ENCODE measurements around the gene TIAM1.

DNA sequence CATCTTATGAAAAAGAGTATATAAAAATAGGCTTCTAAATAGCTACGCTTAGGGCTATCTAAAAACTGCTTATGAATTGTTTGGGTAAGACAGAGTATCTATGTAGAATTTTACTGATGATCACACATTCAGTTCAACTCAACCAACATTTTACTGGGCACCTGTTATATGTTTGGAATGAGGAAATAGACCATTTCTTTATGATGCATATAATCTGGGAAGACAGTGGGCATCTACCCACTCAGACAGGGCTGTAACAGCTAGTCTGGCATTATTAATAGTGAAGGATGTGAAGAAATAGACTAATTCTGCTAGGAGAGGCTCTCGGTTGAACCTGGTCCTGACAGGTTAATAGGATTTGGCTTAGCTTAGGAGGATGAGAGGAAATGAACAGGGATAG lies 56.9 kb downstream of the TIAM1 start:
- TF ChIP-seq, protein P1, sequence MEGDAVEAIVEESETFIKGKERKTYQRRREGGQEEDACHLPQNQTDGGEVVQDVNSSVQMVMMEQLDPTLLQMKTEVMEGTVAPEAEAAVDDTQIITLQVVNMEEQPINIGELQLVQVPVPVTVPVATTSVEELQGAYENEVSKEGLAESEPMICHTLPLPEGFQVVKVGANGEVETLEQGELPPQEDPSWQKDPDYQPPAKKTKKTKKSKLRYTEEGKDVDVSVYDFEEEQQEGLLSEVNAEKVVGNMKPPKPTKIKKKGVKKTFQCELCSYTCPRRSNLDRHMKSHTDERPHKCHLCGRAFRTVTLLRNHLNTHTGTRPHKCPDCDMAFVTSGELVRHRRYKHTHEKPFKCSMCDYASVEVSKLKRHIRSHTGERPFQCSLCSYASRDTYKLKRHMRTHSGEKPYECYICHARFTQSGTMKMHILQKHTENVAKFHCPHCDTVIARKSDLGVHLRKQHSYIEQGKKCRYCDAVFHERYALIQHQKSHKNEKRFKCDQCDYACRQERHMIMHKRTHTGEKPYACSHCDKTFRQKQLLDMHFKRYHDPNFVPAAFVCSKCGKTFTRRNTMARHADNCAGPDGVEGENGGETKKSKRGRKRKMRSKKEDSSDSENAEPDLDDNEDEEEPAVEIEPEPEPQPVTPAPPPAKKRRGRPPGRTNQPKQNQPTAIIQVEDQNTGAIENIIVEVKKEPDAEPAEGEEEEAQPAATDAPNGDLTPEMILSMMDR (IDR thresholded peaks at IDR 0.05) = no peak
- TF ChIP-seq EP300 (IDR thresholded peaks at IDR 0.05) (no peak), POLR2A (IDR thresholded peaks at IDR 0.05) (no peak)
